ENCODE measurements around the gene LIN54.
"Not testable (repeated sequence)": the region's sequence is repeated elsewhere in the genome, so short reads cannot be mapped to it uniquely, and the experiment has no call there.

Gene LIN54

DNA sequence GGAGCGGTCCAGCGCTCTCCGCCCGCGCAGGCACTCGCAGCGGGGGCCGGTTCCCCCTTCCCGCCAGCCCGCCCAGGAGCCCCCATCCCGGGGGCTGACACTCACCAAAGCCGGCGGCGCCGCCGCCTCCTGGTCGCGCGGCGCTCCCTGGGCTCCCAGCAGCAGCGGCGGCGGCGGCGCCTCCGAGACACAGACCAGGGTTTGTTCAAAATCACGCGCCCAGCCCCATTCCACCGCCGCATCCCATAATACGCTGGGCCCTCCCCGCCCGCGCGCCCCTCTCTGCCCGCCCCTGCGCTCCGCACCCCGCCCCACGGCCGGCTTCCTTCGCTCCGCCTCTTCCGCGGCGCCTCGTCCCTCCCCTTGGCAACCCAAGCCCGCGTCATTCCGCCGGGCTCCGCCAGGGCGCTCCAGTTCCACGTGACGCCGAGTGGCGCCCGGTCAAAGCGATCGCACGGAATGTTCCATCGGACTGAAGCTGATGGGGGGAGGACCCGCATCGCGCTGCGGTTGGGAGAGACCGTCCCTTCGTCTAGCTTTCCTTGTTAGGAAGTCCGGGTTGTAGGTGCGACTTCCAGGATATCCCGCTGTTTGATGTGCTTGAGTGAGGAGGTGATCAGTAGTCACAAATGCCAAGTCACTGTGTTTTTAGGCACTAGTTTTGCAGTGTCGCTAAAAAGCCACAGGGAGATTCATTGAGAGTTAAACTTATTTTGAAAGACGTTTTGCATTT lies 2.2 kb upstream of the LIN54 start:
- peak; percentile 88 to 95 for DNase-seq (ENCODE audit: extremely low read depth in 1 of 2, low read depth in 1 of 2)

DNA sequence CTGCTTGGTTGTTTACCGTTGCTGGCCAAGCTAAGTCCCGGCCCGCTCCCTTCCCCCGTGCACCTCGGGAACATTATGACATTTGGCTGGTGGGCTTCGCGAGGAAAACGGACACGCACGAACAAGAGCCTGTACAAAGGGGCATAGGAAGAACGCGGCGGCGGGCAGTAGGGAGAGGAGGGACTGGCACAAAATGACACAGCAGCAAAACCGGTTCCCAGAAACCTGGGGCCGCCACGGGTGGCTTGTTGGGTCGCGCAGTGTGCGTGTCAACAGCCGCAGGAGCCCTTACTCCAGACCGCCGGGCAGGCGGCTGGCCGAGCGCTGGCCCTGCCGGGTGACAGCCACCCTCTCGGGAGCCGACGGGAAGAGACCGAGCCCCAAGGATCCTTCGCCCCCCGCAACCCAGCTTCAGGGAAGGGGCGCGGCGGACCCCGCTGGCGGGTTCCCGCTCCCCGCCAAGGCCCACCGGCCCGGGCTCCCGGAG lies 1.6 kb upstream of the LIN54 start:
- DNase-seq (ENCODE audit: extremely low read depth in 1 of 2, low read depth in 1 of 2), result peak in 1 of 2 donors; percentile 2

DNA sequence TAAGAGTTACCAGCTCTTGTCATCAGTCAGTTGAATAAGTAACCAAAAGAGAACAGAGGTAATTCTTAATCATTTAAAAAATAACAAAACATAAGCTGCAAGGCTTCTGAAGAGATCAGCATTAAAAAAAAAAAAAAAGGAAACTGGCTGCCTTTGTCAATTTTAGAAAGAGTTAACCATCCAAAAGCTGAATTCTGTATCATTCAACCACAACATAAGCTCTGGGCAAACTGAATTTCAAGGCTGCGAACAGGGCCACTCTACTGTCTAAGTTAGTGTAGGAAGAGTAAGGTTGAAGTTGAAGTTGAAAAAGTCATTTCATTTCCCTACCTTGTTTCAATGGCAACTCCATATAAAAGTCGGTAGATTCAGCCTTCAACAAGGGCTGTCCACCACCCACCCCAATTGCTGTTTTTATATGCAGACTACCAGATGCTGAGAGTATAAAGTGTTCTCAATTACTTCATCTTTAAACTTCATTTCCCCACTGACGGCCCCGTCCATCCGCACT lies 1.1 kb upstream of the LIN54 start:
- DNase-seq (ENCODE audit: extremely low read depth in 1 of 2, low read depth in 1 of 2), result no peak

DNA sequence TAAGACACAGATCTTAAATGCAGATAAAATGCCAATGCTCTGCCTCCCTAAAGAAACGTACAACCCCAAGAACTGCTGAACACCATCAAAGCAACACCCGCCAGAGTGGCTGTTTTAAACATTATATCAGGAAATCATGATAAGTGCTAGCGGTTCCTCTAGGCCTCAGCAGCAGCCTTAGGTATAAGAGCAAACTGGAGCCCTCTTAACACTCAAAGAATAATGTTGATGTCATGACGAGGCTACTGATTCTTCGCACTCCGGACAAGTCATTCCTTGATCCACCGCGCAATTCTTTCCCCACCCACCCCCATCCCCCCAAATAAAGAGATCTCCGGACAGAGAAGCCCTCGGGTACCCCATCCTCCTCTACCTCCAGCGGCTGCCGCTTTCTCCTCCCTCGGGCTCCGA lies 507 bp downstream of the LIN54 start:
- no peak for DNase-seq (ENCODE audit: extremely low read depth in 1 of 2, low read depth in 1 of 2)

DNA sequence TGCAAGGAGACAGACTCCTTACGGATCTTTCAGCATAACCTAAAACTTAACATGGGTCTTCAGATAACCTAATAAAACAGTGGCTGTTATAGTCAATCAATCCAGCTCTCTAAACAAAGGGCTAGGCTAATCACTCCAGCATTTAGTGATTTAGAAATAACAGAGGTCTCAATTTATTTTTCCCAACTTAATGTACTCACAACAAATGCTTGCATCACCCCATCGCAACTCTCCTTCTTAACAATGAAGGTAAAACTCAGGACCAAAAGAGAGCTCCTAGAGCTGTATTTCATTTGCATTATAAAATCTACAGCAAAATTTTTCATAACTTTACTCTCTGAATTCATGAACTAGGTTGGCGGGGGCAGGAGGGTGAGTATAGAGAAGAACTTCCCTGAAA lies 1.1 kb downstream of the LIN54 start:
- no peak for DNase-seq (ENCODE audit: extremely low read depth in 1 of 2, low read depth in 1 of 2)

DNA sequence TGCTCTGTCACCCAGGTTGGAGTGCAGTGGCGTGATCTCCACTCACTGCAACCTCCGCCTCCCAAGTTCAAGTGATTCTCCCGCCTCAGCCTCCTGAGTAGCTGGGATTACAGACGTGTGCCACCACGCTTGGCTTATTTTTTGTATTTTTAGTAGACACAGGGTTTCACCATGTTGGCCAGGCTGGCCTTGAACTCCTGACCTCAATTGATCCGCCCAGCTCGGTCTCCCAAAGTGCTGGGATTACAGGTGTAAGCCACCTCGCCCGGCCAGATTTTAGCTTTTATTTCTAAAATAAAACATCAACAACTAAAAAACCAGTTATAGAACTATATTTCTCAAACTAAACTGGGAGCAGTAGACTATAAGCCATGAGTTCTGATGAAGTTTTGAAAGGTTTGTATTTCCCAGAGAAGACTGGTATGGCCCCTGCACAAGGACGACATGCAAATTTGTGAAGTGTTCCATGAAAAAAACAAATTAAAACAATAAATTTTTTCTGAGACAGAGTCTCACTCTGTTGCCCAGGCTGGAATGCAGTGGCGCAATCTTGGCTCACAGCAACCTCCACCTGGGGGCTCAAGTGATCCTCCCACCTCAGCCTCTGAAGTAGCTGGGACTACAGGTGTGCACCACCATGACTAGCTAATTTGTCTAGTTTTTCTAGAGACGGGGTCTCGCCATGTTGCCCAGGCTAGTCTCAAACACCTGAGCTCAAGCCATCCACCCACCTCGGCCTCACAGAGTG lies 7.4 kb downstream of the LIN54 start:
- DNase-seq (ENCODE audit: extremely low read depth in 1 of 2, low read depth in 1 of 2), result not testable (repeated sequence)

DNA sequence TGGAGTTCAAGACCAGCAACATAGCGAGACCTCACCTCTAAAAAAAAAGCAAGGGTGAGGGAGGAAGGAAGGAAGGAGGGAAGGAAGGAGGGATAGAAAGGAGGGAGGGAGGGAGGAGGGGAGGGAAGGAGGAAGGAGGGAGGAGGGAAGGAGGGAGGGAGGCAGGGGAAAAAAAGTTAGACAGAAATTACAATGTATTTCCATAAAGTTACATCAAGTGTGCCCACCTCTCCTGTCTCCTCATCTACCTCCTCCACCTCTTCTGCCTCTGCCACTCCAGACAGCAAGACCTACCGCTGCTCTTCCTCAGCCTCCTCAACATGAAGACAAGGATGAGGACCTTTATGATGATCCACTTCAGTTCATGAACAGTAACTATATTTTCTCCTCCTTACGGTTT lies 8.3 kb downstream of the LIN54 start:
- no peak for DNase-seq (ENCODE audit: extremely low read depth in 1 of 2, low read depth in 1 of 2)

DNA sequence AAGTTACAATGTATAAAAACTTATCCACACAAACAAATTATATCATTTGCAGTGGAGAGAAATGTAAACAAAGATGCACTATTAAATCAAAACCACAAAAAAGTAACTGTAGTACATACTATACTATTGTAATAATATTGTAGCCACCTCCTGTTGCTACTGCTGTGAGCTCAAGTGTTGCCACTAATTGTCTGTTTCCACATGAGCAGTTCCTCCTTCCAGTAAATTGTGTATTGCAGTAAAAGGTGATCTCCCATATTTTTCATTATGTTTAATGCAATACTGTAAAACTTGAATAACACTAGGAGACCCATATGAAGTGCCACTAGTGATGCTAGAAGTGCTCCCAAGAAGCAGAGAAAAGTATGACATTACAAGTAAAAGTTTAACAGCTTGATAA lies 11.7 kb downstream of the LIN54 start:
- no peak for DNase-seq (ENCODE audit: extremely low read depth in 1 of 2, low read depth in 1 of 2)

DNA sequence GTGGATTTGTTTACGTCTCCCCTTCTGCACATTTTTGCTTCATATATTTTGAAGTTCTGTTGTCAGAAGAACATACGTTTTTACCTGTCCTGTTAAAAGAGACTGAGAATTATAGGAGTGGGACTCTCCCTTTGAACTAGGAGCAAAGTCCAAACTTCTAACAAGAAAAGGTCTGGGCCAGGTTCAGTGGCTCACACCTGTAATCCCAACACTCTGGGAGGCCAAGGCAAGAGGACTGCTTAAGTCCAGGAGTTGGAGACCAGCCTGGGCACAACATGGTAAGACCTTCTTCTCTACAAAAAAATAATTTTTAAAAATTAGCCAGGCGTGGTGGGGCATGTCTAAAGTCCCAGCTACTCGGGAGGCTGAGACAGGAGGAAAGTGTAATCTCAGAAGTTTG lies 15.8 kb downstream of the LIN54 start:
- no peak for DNase-seq (ENCODE audit: extremely low read depth in 1 of 2, low read depth in 1 of 2)

DNA sequence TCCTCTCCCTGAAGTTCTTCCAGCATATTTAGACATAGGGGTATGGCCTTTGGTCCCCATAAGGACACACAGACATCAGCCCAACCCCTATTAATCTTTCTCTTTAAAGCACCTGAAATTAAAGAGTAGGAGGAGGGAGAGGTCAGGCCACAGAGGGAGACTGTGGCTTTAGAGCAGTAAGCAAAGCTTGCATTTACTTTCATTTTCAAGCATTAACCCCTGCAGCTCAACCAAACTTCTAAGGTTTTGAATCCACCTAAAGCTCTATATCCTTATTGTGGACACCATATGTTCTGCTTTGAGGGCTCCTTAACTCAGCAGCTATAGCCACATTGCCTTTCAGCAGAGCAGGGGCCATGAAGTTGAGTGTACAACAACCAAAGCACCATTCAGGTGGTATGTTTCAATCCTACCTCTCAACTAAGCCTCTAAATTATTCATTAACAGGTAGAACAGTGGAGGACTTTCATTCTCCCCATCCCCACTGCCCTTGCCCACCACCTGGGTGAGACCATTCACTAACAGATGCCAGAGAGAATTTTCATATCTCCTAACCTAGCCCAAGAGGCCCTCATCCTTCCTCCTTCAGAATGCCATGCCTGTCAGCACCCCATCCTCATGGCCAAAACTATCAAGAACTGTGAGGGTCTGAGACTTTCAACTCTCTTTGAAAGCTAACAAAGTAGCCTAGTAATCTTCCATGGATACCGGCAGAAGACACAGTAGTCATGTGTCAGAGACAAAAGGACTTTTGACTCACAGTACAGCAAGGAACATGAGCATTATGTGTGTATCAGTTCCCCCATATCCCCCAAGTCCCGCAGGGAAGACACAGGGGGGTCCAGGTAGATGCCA lies 20.8 kb downstream of the LIN54 start:
- no peak for DNase-seq (ENCODE audit: extremely low read depth in 1 of 2, low read depth in 1 of 2)

DNA sequence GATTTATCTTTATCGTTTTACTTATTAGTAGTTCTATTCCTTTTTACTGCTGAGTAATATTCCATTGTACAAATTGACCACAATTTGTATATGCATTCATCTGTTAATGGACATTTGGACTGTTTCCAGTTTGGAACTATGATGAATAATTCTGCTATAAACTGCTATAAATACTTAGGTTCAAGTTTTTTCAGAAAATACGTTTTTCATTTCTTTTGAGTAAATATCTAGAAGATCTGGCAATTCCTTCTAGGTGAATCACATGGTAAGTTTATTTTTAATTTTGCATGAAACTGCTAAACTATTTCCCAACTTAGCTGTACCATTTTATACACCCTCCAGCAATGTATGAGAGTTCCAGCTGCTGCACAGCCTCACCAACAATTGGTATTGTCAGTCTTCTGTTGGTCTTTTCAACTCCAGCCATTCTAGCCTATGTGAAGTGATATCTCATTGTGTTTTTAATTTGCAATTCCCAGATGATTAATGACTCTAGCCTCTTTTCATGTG lies 22.2 kb downstream of the LIN54 start:
- DNase-seq (ENCODE audit: extremely low read depth in 1 of 2, low read depth in 1 of 2), result no peak

DNA sequence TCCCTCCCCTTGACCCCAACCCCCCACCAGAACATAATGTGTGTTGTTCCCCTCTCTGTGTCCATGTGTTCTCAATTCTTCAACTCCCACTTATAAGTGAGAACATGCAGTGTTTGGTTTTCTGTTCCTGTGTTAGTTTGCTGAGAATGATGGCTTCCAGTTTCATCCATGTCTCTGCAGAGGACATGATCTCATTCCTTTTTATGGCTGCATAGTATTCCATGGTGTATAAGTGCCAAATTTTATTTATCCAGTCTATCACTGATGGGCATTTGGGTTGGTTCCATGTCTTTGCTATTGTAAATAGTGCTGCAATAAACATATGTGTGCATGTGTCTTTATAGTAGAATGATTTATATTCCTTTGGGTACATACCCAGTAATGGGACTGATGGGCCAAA lies 23.1 kb downstream of the LIN54 start:
- DNase-seq (ENCODE audit: extremely low read depth in 1 of 2, low read depth in 1 of 2), result not testable (repeated sequence)

DNA sequence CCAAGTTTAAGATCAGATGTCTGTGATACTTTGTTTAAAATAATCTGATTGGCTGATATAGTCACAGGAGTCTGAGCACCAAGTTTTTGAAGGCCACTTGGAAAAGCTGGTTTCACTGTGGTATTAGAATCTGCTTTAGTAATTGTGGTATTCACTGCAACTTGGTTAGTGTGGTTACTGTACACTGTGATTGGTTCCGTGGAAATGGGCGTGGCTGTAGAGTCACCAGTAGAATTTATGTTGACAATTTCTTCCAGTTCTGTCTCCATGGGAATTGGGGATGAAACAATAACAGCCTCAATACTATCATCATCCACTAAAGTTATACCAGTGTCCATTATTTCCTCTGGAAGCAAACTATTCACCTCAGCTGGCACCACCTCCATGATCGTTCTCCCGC lies 26.2 kb downstream of the LIN54 start:
- no peak for DNase-seq (ENCODE audit: extremely low read depth in 1 of 2, low read depth in 1 of 2)

DNA sequence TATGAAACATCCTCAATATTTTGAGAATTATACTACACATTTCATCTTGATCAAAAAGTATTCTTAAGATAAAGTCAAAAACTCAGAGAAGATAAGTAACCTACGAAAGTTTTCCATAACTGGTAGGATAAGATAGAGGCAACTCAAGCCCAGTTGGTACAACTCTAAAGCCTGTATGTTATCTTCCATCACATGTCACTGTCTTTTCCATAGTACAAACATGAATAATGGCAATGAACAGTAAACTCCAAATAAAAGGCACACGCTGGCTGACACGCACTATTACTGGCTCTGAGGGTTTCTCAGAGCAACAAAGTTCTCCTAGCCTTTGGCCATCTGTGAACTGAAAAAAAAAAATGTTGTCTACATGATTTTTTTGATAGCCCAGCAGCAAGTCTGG lies 27.2 kb downstream of the LIN54 start:
- no peak for DNase-seq (ENCODE audit: extremely low read depth in 1 of 2, low read depth in 1 of 2)

DNA sequence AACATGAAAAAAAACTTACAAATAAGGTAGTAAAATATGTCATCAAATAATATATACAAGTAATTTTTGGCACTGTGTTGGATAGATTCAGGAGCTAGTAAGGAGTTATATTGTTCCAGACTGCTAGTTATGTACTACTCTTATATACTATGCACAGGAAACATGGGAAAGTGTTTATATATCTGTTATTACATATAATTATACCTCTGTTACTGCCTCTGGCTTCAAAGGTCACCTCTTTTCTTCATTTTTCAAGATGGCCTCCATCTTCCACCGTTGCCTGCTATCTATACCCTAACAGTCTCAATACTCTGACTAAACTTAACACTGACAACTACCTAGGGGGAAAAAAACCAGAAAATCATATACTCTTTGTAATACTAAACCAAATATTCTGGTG lies 29.5 kb downstream of the LIN54 start:
- no peak for DNase-seq (ENCODE audit: extremely low read depth in 1 of 2, low read depth in 1 of 2)

DNA sequence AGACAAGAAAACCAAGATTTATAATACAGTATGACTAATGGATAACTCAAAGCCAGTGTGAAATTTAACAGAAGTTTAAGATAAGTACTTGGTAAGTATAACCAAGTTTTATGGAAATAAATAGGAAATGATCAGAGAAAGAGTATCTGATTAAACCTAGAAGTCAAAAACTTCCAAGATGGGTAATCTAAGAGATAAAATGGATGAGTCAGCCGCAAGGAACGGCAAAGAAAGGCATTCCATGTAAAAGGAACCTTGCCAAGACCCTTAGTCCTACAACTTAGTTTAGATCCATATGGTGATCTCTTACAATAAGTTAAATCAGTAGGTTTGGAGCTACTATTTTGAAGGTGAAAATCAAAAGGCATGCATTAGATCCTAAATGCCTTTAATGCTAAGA lies 34.8 kb downstream of the LIN54 start:
- DNase-seq (ENCODE audit: extremely low read depth in 1 of 2, low read depth in 1 of 2), result no peak

DNA sequence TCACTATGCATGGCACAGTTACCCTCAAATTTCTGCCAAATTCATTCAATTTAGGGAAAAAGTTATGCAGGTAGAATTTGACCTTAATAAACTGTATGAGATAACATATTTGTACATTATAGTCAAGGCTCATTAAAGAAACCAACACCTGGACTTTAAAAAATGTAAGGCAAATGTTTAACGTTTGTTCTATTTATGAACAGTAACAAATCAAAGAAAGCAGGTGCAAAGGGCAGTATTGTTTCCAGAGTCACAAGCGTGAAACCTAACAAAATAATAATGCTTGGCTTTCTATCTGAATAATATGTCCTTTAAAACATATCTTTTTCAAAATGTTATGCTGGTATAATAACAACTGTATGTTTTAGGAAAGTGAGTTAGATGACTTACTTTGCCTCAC lies 41.2 kb downstream of the LIN54 start:
- no peak for DNase-seq (ENCODE audit: extremely low read depth in 1 of 2, low read depth in 1 of 2)

DNA sequence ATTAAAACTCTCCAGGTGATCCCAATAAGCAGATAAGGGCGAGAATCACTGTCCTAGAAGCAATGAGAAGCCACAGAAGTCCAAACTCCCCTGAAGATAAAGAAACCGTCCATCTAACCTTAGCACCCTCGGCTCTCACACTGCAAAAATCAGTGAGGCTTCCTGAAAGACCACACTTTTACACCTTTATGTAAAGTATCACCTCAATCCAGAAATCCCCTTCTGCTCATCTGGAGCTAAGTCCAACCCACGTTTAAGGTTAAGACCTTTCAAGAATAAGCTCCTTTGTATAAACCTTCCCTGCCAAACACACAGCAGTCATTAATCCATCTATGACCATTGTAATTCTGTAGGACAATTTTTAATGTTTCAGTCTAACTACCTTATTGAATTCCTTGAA lies 41.7 kb downstream of the LIN54 start:
- no peak for DNase-seq (ENCODE audit: extremely low read depth in 1 of 2, low read depth in 1 of 2)

DNA sequence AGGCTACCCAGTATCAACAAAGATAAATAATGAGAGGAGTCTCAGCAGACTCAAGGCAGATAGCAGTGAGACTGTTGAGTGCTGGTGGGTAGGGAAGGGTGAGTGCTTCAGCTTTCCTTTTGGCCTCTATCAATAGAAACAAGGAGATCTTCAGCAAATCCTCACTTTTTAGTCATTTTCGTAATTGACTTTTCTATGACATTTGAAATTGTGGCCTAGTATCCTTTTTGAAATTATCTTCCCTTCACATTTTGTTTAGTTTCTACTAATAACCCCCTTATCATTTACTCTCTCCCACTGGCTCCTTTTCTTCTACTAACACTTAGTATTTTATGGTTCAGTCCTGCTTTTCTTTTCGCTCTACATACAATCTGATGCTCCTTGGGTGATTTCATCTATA lies 44.9 kb downstream of the LIN54 start:
- DNase-seq (ENCODE audit: extremely low read depth in 1 of 2, low read depth in 1 of 2), result no peak

DNA sequence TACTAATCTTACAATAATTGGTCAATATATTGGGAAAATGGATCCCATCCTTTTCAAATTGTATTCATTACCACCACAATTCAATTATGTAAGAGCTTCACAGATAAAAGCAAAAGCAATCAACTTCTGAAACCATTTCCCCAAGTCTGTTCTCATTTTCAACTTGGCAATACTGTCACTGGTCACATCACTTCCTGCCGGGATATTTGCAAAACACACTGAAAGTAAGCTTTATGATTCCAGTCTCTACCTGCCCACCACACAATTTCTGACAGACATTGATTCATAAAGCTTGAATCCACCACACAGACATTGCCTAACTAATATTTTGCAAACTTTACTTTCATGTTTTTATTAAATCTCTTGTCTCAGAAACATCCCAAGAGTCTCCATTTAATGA lies 53.6 kb downstream of the LIN54 start:
- DNase-seq (ENCODE audit: extremely low read depth in 1 of 2, low read depth in 1 of 2), result no peak

DNA sequence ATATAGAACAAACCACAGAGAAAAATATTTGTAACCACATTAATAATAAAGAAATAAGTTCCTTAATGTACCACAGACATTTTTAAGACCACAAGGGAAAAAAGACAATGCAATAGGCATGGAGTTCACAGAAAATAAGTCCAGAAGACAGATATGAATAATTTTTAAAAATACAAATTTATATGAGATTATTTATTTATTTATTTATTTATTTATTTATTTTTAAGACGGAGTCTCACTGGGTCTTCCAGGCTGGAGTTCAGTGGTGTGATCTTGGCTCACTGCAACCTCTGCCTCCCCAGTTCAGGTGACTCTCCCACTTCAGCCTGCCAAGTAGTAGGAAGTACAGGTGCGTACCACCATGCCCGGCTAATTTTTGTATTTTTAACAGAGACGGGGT lies 56.4 kb downstream of the LIN54 start:
- no peak for DNase-seq (ENCODE audit: extremely low read depth in 1 of 2, low read depth in 1 of 2)
